Lower leg skin (tissue), 3 donors: ENCODE measurements around the gene ARRDC3.

Experiments used
- CTCF ChIP-seq, 3 donors: fragments of 450-650 bp; IDR thresholded peaks; one replicate each; pipeline ENCODE4 v1.5.1; 2016; ENCODE audit warnings: antibody characterized with exemption in 3 of 3, mild to moderate bottlenecking in 3 of 3, moderate library complexity in 2 of 3
- POLR2A ChIP-seq, 2 donors: fragments of 450-650 bp; IDR thresholded peaks; one replicate each; pipeline ENCODE4 v1.6.1; 2016 to 2017; ENCODE audit warnings: antibody characterized with exemption in 2 of 2, mild to moderate bottlenecking in 1 of 2, moderate library complexity in 1 of 2

DNA sequence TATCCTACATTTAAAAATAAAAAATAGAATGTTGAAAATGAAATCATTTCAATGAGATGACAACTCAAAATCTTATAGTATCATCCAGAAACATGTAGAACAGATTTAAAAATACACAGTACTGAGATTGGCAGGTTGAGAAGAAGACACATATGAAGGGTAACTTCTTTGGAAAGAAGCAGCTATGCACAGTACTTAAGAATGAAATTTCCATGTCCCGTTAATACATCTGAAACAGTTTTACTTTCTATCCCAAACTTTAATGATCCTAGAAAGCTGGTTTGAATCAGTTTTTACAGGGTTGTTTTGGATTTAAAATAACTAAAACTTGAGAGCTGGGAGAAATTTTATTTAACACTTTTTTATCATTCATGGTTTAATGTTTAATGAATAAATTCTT, 36.0 kb upstream of the ARRDC3 start:
- TF ChIP-seq CTCF (IDR thresholded peaks at IDR 0.05) (no peak), POLR2A (IDR thresholded peaks at IDR 0.05) (no peak)
